Epidermal melanocyte (primary cell): ENCODE results near the gene RPL15.

Experiments
- DNase-seq: peaks from one replicate; pipeline ENCODE4 v3.0.0; 2011; ENCODE audit warnings: low spot score; ENCODE audit not compliant: insufficient read length

The RPL15 gene

DNA sequence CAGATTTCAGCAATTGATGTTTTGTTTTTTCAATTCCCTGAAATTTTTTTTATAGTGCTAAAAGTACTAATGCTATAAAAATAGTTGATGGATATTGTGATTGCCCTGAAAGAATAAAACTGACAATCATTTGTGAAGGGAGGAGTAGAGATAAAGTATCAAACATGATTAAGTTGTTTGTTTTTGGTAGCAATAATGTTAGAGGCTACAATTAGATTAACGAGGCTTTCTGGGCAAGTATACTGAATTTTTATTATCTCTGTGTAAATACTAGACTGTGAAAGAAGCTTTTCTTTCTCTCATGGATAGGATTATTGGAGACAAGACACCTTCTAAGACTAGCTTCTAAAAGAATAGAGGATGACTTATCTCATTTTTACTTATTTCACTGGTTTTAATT lies 43.7 kb downstream of the RPL15 start:
- no peak for DNase-seq

DNA sequence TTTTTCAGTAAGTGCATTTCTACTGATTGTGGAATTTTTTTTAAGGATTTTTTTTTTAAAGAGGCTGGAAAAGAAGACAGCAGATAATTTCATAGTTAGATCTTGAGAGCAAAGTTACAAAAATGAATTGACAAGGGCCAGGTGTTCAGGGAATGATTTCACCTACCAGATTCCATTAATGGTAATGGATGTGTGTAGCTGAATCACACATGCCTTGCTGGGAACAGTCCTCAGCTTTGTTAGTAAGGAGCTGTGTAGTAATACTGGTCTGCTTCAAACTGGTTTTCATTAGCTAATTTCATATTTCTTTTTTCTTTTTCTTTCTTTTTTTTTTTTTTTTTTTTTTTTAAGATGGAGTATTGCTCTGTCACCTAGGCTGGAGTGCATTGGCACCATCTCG lies 44.1 kb downstream of the RPL15 start:
- DNase-seq, result no peak

DNA sequence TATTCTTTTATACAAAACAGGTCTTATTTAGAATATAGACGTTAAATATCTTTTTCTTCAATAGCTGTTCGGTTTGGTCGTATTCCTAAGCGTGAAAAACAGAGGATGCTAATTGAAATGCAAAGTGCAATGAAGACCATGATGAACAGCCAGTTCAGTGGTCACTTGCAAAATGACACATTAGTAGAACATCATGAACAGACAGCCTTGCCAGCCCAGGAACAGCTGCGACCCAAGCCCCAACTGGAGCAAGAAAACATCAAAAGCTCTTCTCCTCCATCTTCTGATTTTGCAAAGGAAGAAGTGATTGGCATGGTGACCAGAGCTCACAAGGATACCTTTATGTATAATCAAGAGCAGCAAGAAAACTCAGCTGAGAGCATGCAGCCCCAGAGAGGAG lies 45.0 kb downstream of the RPL15 start:
- no peak for DNase-seq

DNA sequence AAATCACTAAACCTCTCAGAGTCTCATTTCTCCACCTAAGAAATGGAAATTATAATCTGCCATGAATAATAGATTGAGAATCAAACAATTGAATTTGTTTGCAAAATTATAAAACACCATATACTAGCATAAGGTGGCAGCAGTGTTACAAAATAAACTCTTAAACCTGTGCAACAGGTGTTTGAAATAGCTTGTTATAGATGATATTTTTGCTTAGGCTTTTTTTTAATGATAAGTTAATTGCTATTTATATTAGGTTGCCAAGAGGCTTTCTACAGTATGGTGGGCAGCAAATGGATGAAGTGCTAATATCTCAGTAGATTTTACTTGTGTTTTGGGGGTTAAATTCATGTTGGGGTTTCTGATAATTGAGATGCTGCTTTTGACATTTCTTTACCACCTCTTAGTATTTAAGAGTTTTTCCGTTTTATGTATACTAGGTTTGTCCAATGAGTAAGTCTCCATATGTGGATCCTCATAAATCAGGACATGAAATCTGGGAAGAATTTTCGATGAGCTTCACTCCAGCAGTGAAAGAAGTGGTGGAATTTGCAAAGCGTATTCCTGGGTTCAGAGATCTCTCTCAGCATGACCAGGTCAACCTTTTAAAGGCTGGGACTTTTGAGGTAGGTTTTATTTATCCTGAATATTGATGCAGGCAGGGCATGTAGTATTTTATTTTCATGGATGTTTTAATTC lies 47.8 kb downstream of the RPL15 start:
- DNase-seq, result no peak

DNA sequence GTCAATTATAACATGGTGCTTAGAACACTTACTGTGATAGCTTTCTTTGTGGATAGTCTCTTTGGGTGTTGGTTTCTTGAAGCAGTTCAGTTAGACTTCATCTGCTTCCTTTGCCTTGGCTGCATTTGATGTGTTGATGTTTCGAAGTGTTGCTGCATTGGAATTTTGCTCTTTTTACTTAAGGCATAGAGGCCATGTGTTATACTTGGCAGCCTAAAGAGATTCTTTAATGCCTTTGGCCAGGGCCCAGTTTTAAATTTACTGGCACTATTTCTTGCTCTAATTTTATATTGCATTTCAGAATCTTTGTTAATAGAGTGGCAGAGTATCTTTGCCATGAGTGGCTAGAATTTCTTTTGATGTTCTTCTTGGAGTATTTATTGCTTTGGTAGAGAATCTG lies 49.4 kb downstream of the RPL15 start:
- peak; percentile 17 for DNase-seq

DNA sequence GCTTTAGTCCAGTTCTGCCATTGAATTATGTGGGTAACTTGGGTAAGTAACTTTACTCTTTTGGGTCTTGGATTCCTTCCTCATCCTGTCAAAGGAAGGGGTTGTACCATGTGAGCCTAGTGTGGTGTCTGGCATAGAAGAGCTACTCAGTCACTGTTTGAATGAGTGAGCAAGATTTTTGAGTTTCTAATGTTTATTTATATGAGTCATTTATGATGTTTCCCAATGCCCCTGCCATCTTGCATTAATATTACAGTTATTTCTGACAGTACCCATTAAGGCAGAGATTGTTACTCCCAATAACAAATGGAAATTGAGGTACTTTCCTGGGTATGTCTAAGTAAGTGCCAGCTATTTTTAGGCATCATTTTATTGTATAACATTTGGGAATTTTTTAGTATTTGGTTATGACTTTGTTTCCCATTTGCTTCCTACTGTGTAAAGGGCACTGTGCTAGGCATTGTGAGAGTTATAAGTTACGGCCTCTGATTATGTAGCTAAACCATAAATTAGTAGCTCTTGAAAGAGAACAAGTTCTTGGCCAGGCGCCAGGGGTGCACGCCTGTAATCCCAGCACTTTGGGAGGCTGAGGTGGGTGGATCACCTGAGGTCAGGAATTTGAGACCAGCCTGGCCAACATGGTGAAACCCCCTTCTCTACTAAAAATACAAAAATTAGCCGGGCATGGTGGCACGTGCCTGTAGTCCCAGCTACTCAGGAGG lies 51.7 kb downstream of the RPL15 start:
- DNase-seq, result no peak

DNA sequence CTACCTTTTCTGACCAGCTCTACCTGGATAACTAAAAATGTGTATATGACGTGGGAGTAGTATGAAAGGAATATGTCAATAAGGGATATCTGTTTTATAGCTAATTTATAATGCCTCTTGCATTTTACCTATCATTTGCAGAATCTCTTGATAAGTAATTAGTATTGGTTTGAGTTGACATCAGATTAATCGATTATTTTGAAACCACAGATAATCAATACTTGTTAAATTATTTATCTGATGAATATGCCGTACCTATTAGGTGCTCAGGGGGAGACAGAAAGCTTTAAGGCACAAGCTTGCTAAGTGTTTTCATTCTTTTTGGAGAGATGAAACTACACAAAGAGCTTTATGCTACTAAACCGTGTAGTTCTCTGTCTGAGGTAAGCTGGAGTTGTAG lies 52.5 kb downstream of the RPL15 start:
- DNase-seq, result no peak
